HG02678 (cell line): ENCODE data around the gene CFAP52.
A peak's percentile ranks its signal among the peaks of the same experiment; 100 is the strongest.
"Not testable (repeated sequence)": the region's sequence is repeated elsewhere in the genome, so short reads cannot be mapped to it uniquely, and the experiment has no call there.

Experiments used
- ATAC-seq: cut with Tn5 transposase; IDR thresholded peaks from one replicate; pipeline ENCODE4 v1.9.1; 2021; ENCODE audit warnings: mild to moderate bottlenecking, moderate library complexity; ENCODE audit not compliant: unreplicated experiment

The CFAP52 gene

GRCh38 chr17:9568004-9568403, 8.4 kb upstream of the CFAP52 start:
- ATAC-seq: no peak

DNA sequence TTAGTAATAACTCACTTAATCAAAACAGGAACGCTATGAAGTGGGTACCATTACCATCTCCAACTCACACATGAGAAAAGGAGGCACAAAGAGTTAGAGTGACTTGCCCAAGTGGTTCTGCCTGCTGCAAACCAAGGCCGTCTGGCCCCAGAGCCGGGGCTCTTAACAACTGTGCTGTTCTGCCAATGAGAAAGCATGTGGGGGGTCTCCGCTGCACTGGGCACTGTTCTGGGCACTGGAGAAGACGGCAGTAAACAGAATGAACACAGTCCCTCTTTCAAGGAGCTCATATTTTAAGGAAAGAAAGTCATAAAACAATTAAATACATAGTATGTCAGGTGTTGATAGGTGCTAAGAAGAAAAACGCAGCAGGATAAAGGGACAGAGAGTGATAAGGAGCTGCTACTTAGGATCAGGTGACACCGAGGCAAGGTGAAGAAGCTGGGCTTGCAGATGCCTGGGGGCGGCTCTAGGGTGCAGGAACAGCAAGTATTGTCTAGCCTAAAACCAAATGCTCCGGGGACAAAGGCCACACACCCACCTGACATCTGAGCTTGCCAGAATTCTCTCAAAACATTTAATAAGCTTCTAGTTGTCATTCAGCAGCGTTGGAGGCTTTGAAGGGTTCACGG, 7.4 kb upstream of the CFAP52 start:
- ATAC-seq: no peak

DNA sequence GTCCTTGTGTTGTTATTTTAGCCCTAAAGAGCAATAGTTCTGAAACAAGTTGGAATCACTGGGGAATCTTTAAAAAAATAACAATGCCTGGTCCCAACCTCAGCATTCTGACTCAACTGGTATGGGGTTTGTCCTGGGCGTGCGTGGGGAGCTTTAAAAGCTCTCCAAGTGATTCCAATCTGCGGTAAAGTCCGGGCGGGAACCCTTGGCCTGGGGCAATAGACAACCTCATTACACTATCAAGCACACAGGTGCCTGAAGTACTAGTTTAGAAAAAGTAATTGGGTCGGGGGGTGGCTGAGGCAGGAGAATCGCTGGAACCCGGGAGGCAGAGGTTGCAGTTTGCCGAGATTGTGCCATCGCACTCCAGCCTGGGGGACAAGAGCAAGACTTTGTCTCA, 5.2 kb upstream of the CFAP52 start:
- ATAC-seq: no peak

DNA sequence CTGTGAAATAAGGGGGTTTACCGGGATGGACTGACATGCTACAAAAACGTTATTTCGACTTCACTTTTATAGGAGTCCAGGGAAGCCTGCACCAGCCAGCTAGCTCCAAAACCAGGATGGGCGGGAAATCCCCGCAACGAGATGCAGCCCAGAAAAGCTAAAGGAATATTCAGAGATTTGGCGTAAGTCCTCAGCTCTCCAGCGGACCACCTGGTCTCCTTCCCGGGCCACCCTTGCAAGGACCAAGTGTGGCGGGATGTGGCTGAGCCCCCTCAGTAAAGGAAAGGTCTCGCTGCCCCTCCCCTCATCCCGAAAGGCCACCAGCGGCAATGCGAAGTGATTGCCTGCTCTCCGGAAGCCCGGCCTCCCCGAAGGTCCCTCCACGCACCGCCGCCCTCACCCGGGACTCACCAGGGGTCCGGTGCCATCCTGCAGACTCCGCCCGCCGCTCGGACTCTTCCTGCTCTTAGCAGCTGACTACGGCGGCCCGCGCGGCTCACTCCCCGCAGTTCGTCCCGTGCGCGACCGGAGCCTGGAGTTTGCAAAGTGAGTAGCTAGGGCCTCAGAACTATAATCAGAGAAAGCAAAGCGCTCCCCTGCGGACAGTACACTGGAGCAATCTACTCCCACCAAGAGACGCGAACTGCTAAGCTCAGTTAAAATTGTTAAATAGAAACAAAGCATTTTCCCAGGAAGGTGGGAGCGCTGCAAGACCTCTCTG, 901 bp upstream of the CFAP52 start, which contains the start of gene STX8:
Gene STX8 (minus strand): TSS at position 440 of the 721 bp plus-strand sequence. CDS start 12 bp downstream, at position 428.
- ATAC-seq: peak; percentile 88

- ATAC-seq: no peak
These were observed 899 bp downstream of the CFAP52 start for GRCh38 chr17:9577373-9577709.

DNA sequence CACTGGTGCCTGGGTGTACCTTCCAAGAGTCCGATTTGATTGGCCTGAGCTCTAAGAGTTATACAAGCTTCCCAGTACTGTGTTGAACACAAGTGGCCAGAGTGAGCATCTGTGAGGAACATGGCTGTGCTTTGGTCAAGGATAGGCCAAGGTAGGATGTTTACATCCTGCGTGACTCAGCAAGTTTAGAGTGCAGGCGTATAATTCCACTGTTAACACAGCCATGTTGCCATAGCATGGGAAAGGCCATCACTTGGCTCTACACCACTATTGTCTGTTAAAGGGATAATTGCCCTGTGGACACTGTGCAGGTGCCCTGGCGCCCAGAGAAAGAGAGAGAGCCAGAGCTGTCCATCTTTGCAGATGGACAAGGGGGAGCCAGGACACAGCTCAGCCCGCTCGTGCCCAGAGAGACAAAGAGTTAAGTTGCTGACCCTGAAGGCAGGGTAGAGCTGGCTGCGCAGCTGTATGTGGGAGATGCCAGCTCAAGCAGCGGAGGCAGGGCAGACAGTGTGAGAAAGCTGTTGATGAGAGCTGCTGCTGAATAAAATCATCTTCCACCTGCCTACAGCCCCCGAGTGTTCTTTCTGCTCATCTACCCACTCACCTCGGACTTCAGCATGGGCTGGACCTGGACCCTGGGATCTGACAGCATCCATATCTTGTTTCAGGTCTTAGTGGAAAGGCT, 11.7 kb downstream of the CFAP52 start:
- ATAC-seq: no peak

DNA sequence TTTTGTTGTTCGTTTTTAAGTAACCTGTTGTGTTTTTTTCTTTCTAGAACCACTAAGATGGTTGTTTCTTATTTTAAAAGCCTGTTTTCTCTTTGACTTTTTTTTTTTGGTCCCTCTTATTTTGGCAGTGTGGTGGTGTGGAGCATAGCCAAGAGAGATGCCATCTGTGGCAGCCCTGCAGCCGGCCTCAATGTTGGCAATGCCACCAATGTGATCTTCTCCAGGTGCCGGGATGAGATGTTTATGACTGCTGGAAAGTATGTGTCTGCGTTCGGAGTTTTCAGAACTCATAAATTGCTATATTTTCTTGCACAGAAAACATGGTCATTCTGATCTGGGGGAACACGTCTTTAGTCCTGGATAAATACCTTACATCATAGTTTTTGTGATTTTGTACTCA, 17.6 kb downstream of the CFAP52 start:
- ATAC-seq: no peak

- not testable (repeated sequence) for ATAC-seq
These were observed 21.2 kb downstream of the CFAP52 start for GRCh38 chr17:9597638-9598037.

GRCh38 chr17:9598661-9599060, 22.2 kb downstream of the CFAP52 start:
- no peak for ATAC-seq

- not testable (repeated sequence) for ATAC-seq
These were observed 28.1 kb downstream of the CFAP52 start for GRCh38 chr17:9604583-9604982.

- ATAC-seq: no peak
These were observed 30.0 kb downstream of the CFAP52 start for GRCh38 chr17:9606453-9606852.

DNA sequence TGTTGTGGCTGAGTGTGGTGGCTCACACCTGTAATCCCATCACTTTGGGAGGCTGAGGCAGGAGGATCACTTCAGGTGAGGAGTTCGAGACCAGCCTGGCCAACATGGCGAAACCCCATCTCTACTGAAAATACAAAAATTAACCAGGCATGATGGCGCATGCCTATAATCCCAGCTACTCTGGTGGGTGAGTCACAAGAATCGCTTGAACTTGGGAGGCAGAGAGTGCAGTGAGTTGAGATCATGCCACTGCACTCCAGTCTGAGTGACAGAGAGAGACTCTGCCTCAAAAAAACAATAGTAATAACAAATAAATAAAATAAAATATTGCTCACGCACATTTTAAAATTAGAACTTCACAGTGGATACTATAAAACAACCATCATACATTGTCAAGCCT, 30.6 kb downstream of the CFAP52 start:
- ATAC-seq: not testable (repeated sequence)

- ATAC-seq: no peak
These were observed 35.1 kb downstream of the CFAP52 start for GRCh38 chr17:9611557-9611956.

DNA sequence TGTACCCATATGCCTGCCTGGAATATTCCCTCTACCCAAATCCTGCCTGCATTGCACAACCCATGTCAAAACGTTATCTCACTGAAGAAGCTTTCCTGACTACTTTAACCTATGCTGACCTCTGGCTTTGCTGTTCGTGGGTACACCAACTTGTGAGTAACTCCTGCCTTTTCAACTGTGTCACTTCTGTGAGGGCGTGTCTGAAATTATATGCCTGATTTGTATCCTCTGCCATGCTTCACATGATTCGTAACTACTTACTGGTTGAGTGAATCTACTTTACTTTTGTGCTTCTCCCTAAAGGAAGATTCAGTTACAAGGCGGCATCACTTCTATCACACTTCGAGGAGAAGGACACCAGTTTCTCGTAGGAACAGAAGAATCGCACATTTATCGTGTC, 35.6 kb downstream of the CFAP52 start:
- no peak for ATAC-seq

- no peak for ATAC-seq
These were observed 39.0 kb downstream of the CFAP52 start for GRCh38 chr17:9615486-9615885.

GRCh38 chr17:9622961-9623360, 46.5 kb downstream of the CFAP52 start:
- no peak for ATAC-seq

- ATAC-seq: no peak
These were observed 52.1 kb downstream of the CFAP52 start for GRCh38 chr17:9628509-9628908.

- ATAC-seq: no peak
These were observed 56.3 kb downstream of the CFAP52 start for GRCh38 chr17:9632741-9633140.

DNA sequence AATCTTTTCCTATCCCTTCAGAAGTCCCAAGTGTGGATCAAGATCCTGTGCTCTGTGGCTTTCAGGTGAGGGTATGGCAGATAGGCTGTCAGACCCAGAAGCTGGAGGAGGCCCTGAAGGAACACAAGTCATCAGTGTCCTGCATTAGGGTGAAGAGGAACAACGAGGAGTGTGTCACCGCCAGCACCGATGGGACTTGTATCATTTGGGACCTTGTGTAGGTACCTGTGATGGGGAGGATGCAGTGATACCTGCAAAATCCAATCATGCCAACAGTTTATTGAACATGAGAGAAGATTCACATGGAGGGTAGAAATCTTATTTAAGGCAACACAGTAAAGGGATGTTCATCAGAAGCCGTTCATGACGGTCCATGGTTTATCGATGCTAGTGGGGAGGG, 58.9 kb downstream of the CFAP52 start:
- no peak for ATAC-seq

DNA sequence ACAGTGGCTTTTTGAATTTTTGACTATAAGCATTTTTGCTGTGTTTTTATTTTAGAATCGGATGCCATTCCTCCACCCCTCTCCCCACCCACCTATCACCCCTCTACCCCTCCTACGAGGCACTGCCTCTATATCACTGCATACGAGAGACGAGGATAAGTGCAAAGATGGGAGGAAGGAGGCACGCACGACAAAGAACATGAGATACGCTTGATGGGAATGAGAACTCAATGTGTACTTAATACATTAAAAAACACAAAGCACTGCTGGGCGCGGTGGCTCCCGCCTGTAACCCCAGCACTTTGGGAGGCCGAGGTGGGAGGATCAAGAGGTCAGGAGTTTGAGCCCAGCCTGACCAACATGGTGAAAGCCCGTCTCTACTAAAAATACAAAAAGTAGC, 60.1 kb downstream of the CFAP52 start:
- no peak for ATAC-seq

DNA sequence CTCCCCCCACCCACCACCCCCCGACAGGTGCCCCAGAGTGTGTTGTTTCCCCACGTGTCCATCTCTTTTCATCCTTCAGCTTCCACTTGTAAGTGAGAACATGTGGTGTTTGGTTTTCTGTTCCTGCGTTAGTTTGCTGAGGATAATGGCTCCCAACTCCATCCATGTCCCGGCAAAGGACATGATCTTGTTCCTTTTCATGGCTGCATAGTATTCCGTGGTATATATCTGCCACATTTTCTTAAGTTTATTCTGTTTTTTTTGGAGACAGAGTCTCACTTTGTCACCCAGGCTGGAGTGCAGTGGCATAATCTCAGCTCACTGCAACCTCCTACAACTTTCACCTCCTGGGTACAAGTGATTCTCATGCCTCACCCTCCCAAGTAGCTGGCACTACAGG, 63.9 kb downstream of the CFAP52 start:
- ATAC-seq: not testable (repeated sequence)

DNA sequence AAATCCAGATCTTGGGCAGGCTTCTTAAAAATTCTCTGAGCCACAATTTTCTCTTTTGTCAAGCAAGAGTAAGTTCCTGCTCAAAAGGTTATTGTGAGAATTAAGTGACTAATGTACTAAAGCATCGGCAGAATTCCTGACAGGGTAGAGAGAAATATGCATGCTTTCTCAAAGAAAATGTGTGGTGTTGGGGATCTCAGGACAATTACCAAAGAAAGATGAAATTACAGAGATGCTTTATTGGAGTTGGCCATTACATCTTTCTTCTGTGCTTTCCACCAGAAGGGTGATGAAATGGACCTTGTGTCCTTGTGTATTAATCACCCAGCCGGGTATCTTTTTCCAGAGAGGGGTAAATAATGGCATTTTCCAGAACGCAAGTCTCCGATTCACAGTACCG, 67.2 kb downstream of the CFAP52 start:
- no peak for ATAC-seq
